Uterus (tissue), 4 donors: ENCODE data around the gene SSTR4. TPM values are rescaled to one million over a fixed set of nuclear protein-coding genes. Genes with fewer than 3 reads are reported as not detected.
A peak's percentile ranks its signal among the peaks of the same experiment; 100 is the strongest.

Experiments
- DNase-seq, 2 donors: peaks; one replicate each; pipeline ENCODE4 v3.0.0-alpha.2; 2019 to 2020
- H3K27ac ChIP-seq, 2 donors: fragments of 200-600 bp; sonication (generic); 1 replicate in 1 of 2; 2 replicates in 1 of 2; pipeline ENCODE4 v1.5.1; 2016 to 2018
- H3K27me3 ChIP-seq, 2 donors: fragments of 200-600 bp; sonication (generic); one replicate each; pipeline ENCODE4 v1.5.1; 2018 to 2019; ENCODE audit warnings: control low read depth in 1 of 2
- H3K36me3 ChIP-seq, 2 donors: fragments of 200-600 bp; sonication (generic); one replicate each; pipeline ENCODE4 v1.5.1; 2019; ENCODE audit warnings: control low read depth in 1 of 2
- H3K4me1 ChIP-seq, 2 donors: fragments of 200-600 bp; sonication (generic); one replicate each; pipeline ENCODE4 v1.5.1; 2018 to 2019; ENCODE audit warnings: control low read depth in 1 of 2
- H3K4me3 ChIP-seq, 2 donors: fragments of 200-600 bp; sonication (generic); 1 replicate in 1 of 2; 2 replicates in 1 of 2; pipeline ENCODE4 v1.5.1; 2018 to 2019; ENCODE audit warnings: mild to moderate bottlenecking in 1 of 2
- H3K9me3 ChIP-seq, 2 donors: fragments of 200-600 bp; sonication (generic); one replicate each; pipeline ENCODE4 v1.5.1; 2019; ENCODE audit warnings: control low read depth in 1 of 2
- POLR2A ChIP-seq, 2 donors: fragments of 450-650 bp; IDR thresholded peaks; one replicate each; pipeline ENCODE4 v1.6.1; 2016; ENCODE audit warnings: antibody characterized with exemption in 2 of 2, mild to moderate bottlenecking in 1 of 2, moderate library complexity in 1 of 2
- intact Hi-C: fragments of 100-400 bp; cut with DNase I; formaldehyde crosslinking; loops from one replicate; pipeline ENCODE4 v1.15.1; 2023; ENCODE audit warnings: low total_unique reads
- total RNA-seq, 4 donors: library from RNA; depleted of rRNA in 3 of 4; stranded (reverse); fragments of >200 nt in 3 of 4; gene quantifications; one replicate each; pipeline versions ENCODE4 v1.1.0 to v1.2.4, GENCODE V29; 2014 to 2023
- TF ChIP-seq, protein P1 (sequence below), 4 experiments: fragments of 200-600 bp in 2 of 4; fragments of 450-650 bp in 2 of 4; sonication (generic) in 2 of 4; IDR thresholded peaks; one replicate each; pipeline ENCODE4 v1.5.1; 2016 to 2019; ENCODE audit warnings: antibody characterized with exemption in 4 of 4, mild to moderate bottlenecking in 2 of 4, moderate library complexity in 1 of 4
- donor health status: DM: yes; HTN: yes; CAD: no.

SSTR4 gene
- total RNA-seq, 4 donors from 2014 or later, result not detected

DNA sequence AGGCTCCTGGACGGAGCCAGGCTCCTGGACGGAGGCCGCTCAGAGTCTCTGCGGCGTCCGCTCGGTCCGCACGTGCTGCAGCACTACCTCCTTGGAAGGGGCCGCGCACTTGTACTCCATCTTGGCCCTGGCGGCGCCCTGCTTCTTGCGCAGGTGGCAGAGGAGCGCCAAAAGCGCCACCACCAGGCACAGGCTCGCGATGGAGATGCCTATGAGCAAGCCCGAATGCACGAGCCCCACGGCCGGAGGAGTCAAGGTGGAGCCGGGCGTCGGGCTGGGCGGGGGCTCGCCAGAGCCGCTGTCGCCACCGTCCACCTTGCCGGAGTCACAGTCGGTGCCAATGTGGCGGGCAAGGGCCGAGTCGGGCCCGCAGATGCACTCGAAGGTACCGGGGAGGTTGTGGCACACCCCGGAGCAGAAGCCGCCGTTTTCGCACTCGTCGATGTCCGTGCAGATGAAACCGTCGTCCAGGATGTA, 12.7 kb downstream of the SSTR4 start:
- Histone ChIP-seq H3K4me3 (peak overlapping the region; percentile 13 to 34), H3K36me3 (no peaks in the 10 kb centered on the region), H3K27me3 (peaks cover 0 to 14% of the 10 kb centered on the region in 2 donors), H3K9me3 (no peaks in the 10 kb centered on the region), H3K4me1 (peaks cover 0 to 15% of the 10 kb centered on the region in 2 donors), H3K27ac (no peak overlapping the region)
- TF ChIP-seq, protein P1, sequence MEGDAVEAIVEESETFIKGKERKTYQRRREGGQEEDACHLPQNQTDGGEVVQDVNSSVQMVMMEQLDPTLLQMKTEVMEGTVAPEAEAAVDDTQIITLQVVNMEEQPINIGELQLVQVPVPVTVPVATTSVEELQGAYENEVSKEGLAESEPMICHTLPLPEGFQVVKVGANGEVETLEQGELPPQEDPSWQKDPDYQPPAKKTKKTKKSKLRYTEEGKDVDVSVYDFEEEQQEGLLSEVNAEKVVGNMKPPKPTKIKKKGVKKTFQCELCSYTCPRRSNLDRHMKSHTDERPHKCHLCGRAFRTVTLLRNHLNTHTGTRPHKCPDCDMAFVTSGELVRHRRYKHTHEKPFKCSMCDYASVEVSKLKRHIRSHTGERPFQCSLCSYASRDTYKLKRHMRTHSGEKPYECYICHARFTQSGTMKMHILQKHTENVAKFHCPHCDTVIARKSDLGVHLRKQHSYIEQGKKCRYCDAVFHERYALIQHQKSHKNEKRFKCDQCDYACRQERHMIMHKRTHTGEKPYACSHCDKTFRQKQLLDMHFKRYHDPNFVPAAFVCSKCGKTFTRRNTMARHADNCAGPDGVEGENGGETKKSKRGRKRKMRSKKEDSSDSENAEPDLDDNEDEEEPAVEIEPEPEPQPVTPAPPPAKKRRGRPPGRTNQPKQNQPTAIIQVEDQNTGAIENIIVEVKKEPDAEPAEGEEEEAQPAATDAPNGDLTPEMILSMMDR (IDR thresholded peaks at IDR 0.05), result no peak
- no peak for TF ChIP-seq POLR2A (IDR thresholded peaks at IDR 0.05)
- DNase-seq, result no peak
- intact Hi-C loops, result no loop called here

DNA sequence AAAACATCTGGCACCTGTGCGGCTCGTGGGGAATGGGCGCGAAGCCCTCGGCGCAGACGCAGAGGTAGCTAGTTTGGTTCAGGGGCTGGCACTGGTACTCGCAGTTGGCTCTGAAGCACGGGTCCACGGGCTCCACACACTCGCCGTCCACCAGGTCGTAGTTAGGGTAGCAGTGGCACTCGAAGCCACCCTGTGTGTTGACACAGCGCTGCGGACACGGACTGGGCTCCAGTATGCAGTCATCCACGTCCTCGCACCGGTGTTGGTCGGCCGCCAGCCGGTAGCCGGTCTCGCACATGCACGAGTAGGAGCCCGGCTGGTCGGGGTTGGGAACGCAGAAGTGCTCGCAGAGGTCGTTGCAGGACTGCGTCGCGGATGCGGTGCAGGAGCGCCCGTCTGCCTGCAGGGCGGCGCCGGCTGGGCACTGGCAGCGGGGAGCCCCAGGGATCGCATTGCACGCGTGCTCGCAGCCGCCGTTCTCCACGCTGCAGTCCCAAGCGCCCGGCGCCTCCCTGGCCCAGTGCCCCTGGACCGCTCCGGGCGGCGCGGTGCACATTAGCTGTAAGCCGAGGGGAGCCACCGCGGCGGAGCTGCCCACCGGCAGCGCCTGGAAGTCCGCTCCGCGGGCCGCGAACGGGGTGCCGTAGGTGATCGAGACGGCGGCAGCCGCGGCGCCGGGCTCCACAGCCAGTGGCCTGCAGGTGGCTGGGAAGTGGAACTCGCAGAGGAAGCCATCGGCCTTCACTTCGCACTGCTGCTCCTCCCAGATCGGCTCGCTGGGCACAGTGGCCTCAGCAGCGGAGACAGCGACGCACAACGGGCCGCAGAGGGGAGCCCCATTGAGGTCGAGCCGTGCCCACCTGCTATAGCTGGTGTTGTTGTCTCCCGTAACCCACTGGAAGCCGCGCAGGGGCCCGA, 13.4 kb downstream of the SSTR4 start:
- Histone ChIP-seq H3K27ac (peak overlapping the region; percentile 69 to 73), H3K27me3 (peaks cover 0 to 14% of the 10 kb centered on the region in 2 donors), H3K36me3 (no peaks in the 10 kb centered on the region), H3K9me3 (no peaks in the 10 kb centered on the region), H3K4me1 (peaks cover 0 to 15% of the 10 kb centered on the region in 2 donors), H3K4me3 (peak overlapping the region; percentile 13 to 34)
- TF ChIP-seq, protein P1 (IDR thresholded peaks at IDR 0.05), result peak in 2 of 4 experiments; percentile 9 to 21
- TF ChIP-seq POLR2A (IDR thresholded peaks at IDR 0.05), result no peak
- peak; percentile 22 to 24 for DNase-seq
- intact Hi-C loops, result no loop called here

DNA sequence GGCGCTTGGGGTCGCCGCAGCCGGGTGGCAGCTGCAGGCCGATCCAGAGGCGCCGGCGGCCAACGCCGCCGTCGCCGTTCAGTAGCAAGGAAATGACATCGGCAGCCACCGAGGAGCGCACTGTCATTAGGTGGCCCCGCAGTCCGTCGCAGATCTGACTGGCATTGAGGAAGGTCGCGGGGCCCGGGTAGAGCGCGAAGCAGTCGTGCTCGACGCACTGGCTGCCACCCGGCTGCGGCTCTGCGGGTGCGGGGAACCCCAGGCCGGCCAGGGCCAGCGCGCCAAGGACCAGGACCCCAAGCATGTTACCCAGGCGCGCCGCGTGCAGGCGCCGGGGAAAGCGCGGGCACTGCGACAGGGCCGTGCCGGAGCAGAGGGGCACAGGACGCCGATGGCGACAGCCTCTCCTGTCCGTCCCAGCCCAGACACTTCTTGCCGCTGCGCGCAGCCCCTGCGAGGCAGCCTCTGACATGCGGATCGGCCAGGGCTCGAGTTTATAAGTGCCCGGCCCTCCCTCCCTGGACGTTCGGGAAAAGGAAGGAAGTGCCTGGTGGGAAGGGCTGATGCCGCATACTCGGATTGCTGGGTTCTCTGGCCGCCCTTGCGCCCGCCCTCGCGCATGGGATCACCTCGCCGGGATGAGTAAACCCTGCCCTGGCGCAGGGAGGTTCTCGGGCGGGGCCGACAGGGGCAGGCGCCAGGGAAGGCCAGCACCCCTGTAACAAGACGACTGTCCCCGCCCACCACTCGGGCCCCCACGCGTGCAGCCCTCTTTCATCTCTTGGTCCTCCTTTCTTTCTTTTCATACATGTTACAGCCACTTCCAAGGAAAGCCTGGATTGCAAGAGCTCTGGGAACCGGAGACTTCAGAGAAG, 14.3 kb downstream of the SSTR4 start, which contains the start of gene THBD:
Gene THBD (minus strand): TSS at position 472 of the 875 bp plus-strand sequence. CDS start 168 bp downstream, at position 304.
- peak within 1 kb of the TSS; percentile 13 to 34 for H3K4me3 ChIP-seq
- peaks cover 0 to 14% of the 10 kb centered on the region in 2 donors for H3K27me3 ChIP-seq
- no peaks in the 10 kb centered on the region for H3K9me3 ChIP-seq
- DNase-seq, result peak; percentile 51 to 76
- no peaks in the 10 kb centered on the region for H3K36me3 ChIP-seq
- peak within 1 kb of the TSS; percentile 69 to 73 for H3K27ac ChIP-seq
- intact Hi-C loops, result no loop called here
- peak; percentile 56 to 69 for TF ChIP-seq POLR2A (IDR thresholded peaks at IDR 0.05)
- TF ChIP-seq, protein P1 (IDR thresholded peaks at IDR 0.05), result no peak
- H3K4me1 ChIP-seq, result peaks cover 0 to 15% of the 10 kb centered on the region in 2 donors

GRCh38 chr20:23050076-23050838, 15.1 kb downstream of the SSTR4 start:
- intact Hi-C loops, result no loop called here
- H3K36me3 ChIP-seq, result no peaks in the 10 kb centered on the region
- peak overlapping the region; percentile 69 to 73 for H3K27ac ChIP-seq
- H3K4me3 ChIP-seq, result peak overlapping the region; percentile 13 to 34
- H3K4me1 ChIP-seq, result peaks cover 0 to 15% of the 10 kb centered on the region in 2 donors
- no peaks in the 10 kb centered on the region for H3K9me3 ChIP-seq
- DNase-seq, result peak in 1 of 2 donors; percentile 43
- TF ChIP-seq, protein P1 (IDR thresholded peaks at IDR 0.05), result no peak
- TF ChIP-seq POLR2A (IDR thresholded peaks at IDR 0.05), result no peak
- peaks cover 0 to 14% of the 10 kb centered on the region in 2 donors for H3K27me3 ChIP-seq
